ENCODE data around the gene C20orf96. TPM values are rescaled to one million over a fixed set of nuclear protein-coding genes. Genes with fewer than 3 reads are reported as not detected.

Gene C20orf96
- total and polyA plus RNA-seq, 2 donors (not counting 1 experiment from before 2014, with no cell fraction given), result 4.7 to 7.5 TPM

DNA sequence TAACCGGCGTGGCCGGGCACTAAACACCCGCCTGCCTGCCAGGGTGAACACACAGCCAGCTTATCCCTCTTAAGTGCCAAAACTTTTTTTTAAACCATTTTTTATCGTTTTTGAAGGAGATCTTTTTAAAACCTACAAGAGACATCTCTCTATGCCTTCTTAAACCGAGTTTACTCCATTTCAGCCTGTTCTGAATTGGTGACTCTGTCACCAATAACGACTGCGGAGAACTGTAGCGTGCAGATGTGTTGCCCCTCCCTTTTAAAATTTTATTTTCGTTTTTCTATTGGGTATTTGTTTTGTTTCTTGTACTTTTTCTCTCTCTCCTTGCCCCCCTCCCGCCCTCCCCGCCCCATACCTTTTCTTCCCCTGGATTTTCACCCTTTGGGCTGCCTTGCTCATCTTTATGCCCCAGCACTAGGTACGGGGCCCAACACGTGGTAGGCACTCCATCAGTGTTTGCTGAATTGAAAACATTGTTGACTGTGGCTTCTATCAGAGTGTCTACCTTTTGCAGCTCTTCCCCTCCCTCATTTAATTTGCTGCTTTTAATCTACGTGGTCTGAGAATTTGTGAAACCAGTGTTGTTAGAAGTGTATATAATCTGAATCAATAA lies 8.3 kb upstream of the C20orf96 start:
- Histone ChIP-seq H3K9me3 (ENCODE audit: control extremely low read depth in 1 of 3, control insufficient read depth in 2 of 3, insufficient read depth in 1 of 3, low read length in 2 of 3) (no peaks in the 10 kb centered on the region), H3K27me3 (replicated peaks in 1 of 4; ENCODE audit: control extremely low read depth in 1 of 4, control insufficient read depth in 3 of 4, insufficient read depth in 4 of 4, low read length in 3 of 4) (no peaks in the 10 kb centered on the region), H3K4me3 (ENCODE audit: control extremely low read depth in 1 of 5, extremely low read depth in 1 of 5, insufficient read depth in 1 of 5, low read depth in 2 of 5, low read length in 4 of 5) (peak overlapping the region; percentile 51 to 94 (median 90)), H3K4me2 (replicated peaks; ENCODE audit: low read depth, low read length, poor library complexity, severe bottlenecking) (peak overlapping the region; percentile 93), H3K9ac (ENCODE audit: low read length) (peak overlapping the region; percentile 90), H4K20me1 (ENCODE audit: control insufficient read depth, insufficient read depth, low read length, poor library complexity, severe bottlenecking) (peaks cover 28% of the 10 kb centered on the region), H3K27ac (ENCODE audit: low read length in 2 of 2) (peak overlapping the region; percentile 85 to 88), H3K79me2 (ENCODE audit: control insufficient read depth, insufficient read depth, low read length) (peaks cover 29% of the 10 kb centered on the region), H3K36me3 (replicated peaks in 1 of 2; ENCODE audit: control extremely low read depth in 1 of 2, control insufficient read depth in 1 of 2, extremely low read depth in 1 of 2, insufficient read depth in 2 of 2, low read length in 1 of 2) (peaks cover 0 to 9% of the 10 kb centered on the region in 2 experiments), H3K4me1 (ENCODE audit: control insufficient read depth in 2 of 2, insufficient read depth in 2 of 2, low read length in 2 of 2) (peaks cover 16 to 27% of the 10 kb centered on the region in 2 donors), H2AFZ (ENCODE audit: insufficient read depth, low read depth, low read length, poor library complexity, severe bottlenecking) (peak overlapping the region; percentile 82)
- TF ChIP-seq, protein P1, sequence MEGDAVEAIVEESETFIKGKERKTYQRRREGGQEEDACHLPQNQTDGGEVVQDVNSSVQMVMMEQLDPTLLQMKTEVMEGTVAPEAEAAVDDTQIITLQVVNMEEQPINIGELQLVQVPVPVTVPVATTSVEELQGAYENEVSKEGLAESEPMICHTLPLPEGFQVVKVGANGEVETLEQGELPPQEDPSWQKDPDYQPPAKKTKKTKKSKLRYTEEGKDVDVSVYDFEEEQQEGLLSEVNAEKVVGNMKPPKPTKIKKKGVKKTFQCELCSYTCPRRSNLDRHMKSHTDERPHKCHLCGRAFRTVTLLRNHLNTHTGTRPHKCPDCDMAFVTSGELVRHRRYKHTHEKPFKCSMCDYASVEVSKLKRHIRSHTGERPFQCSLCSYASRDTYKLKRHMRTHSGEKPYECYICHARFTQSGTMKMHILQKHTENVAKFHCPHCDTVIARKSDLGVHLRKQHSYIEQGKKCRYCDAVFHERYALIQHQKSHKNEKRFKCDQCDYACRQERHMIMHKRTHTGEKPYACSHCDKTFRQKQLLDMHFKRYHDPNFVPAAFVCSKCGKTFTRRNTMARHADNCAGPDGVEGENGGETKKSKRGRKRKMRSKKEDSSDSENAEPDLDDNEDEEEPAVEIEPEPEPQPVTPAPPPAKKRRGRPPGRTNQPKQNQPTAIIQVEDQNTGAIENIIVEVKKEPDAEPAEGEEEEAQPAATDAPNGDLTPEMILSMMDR (IDR thresholded peaks at IDR 0.05), result no peak
- TF ChIP-seq EZH2 (IDR thresholded peaks at IDR 0.05; ENCODE audit: borderline replicate concordance, insufficient read depth, low read depth, low read length, poor library complexity, severe bottlenecking), result no peak
- intact Hi-C loops (cut with micrococcal nuclease), result loop anchor here (1.0 kb wide), 2 partner anchors 9 to 11 kb away; partner anchors contain the start of gene C20orf96
- no peaks in the 10 kb centered on the region for H3K27me3 Mint-ChIP-seq
- peak overlapping the region; percentile 100 for H3K27ac Mint-ChIP-seq
- ATAC-seq (ENCODE audit: low read depth), result no peak
- 0% methylated on average over 4 of the region's 15 CpGs for WGBS (ENCODE audit: insufficient coverage)
- H3K9me3 Mint-ChIP-seq (ENCODE audit: insufficient read depth), result no peaks in the 10 kb centered on the region
- H3K4me3 Mint-ChIP-seq, result peak overlapping the region; percentile 99
- H3K4me1 Mint-ChIP-seq, result peaks cover 40% of the 10 kb centered on the region
- ChIA-PET POLR2A (interaction anchor here (0.8 to 2.7 kb wide), 2 partner anchors 26 to 30 kb away, joined by 3 to 35 read pairs; partner anchors contain the start of gene SOX12), CTCF (interaction anchor here (0.8 to 7.7 kb wide), 5 partner anchors 11 to 33 kb away, joined by 3 to 58 read pairs (median 6); partner anchors contain the start of gene SOX12)
- DNase-seq, result no peak
